ENCODE results near the gene ZNF784.

The ZNF784 gene

GRCh38 chr19:55643003-55643886 lies 18.9 kb upstream of the ZNF784 start, which contains the start of gene ZNF581:
Gene ZNF581 (plus strand): TSS chr19:55643649. CDS start chr19:55644572, 923 bp downstream.
- DNase-seq (ENCODE audit: low spot score), result peak; percentile 84

- DNase-seq (ENCODE audit: low spot score), result peak; percentile 36
Observed at GRCh38 chr19:55642153-55643002, 18.0 kb upstream of the ZNF784 start.

- peak; percentile 31 for DNase-seq (ENCODE audit: low spot score)
Observed at GRCh38 chr19:55641426-55642152, 17.2 kb upstream of the ZNF784 start.

- peak; percentile 80 for DNase-seq (ENCODE audit: low spot score)
Observed at GRCh38 chr19:55640577-55641425, 16.4 kb upstream of the ZNF784 start, which contains the start of gene ZNF580. Gene ZNF580 (plus strand): TSS chr19:55641002. CDS start chr19:55642509, 1,507 bp downstream.

GRCh38 chr19:55640043-55640576 lies 15.7 kb upstream of the ZNF784 start:
- peak; percentile 80 for DNase-seq (ENCODE audit: low spot score)

- peak; percentile 33 for DNase-seq (ENCODE audit: low spot score)
Observed at GRCh38 chr19:55638864-55639359, 14.5 kb upstream of the ZNF784 start.

- DNase-seq (ENCODE audit: low spot score), result no peak
Observed at GRCh38 chr19:55637534-55637933, 13.2 kb upstream of the ZNF784 start.

- no peak for DNase-seq (ENCODE audit: low spot score)
Observed at GRCh38 chr19:55636723-55637122, 12.4 kb upstream of the ZNF784 start.

- no peak for DNase-seq (ENCODE audit: low spot score)
Observed at GRCh38 chr19:55635856-55636440, 11.6 kb upstream of the ZNF784 start.

GRCh38 chr19:55635334-55635717 lies 11.0 kb upstream of the ZNF784 start:
- no peak for DNase-seq (ENCODE audit: low spot score)

- no peak for DNase-seq (ENCODE audit: low spot score)
Observed at GRCh38 chr19:55633861-55634260, 9.5 kb upstream of the ZNF784 start.

GRCh38 chr19:55632463-55632834 lies 8.1 kb upstream of the ZNF784 start:
- peak; percentile 94 for DNase-seq (ENCODE audit: low spot score)

- no peak for DNase-seq (ENCODE audit: low spot score)
Observed at GRCh38 chr19:55626350-55626749, 2.0 kb upstream of the ZNF784 start.

- no peak for DNase-seq (ENCODE audit: low spot score)
Observed at GRCh38 chr19:55625004-55625326, 599 bp upstream of the ZNF784 start.

GRCh38 chr19:55623561-55623960 lies 805 bp downstream of the ZNF784 start:
- DNase-seq (ENCODE audit: low spot score), result no peak

- no peak for DNase-seq (ENCODE audit: low spot score)
Observed at GRCh38 chr19:55623130-55623529, 1.2 kb downstream of the ZNF784 start.

- DNase-seq (ENCODE audit: low spot score), result no peak
Observed at GRCh38 chr19:55622242-55622969, 2.0 kb downstream of the ZNF784 start.

- DNase-seq (ENCODE audit: low spot score), result no peak
Observed at GRCh38 chr19:55621673-55622231, 2.6 kb downstream of the ZNF784 start.

GRCh38 chr19:55621205-55621672 lies 3.1 kb downstream of the ZNF784 start:
- no peak for DNase-seq (ENCODE audit: low spot score)

Measured in kidney tubule cell (primary cell).